T-cell (primary cell): Measurements from ENCODE around the gene FBXO48. TPM values are rescaled to one million over a fixed set of nuclear protein-coding genes. Genes with fewer than 3 reads are reported as not detected.

Experiments used
- ATAC-seq, 4 experiments: fragments of 200-7000 bp in 3 of 4; fragments of 150-1000 bp in 1 of 4; cut with Tn5 transposase; replicated peaks in 1 of 4; 1 replicate in 3 of 4; 2 replicates in 1 of 4; pipeline ENCODE4 v1.10.0; 2021; ENCODE audit warnings: moderate library complexity in 3 of 4, mild to moderate bottlenecking in 2 of 4, moderate number of reproducible peaks in 1 of 4
- CTCF ChIA-PET, 2 donors: fragments of 300-600 bp; sonication (Branson Sonifier 250); formaldehyde crosslinking; loops; one replicate each; lab custom pipeline; 2022; ENCODE audit warnings: antibody characterized with exemption in 2 of 2; lab: Charles Lee
- POLR2A ChIA-PET, 2 donors: fragments of 300-600 bp; sonication (Branson Sonifier 250); formaldehyde crosslinking; loops; one replicate each; lab custom pipeline; 2022; ENCODE audit warnings: antibody characterized with exemption in 2 of 2; lab: Charles Lee
- DNase-seq, 35 experiments: peaks; one replicate each; pipeline versions ENCODE4 v3.0.0 to v3.0.0-alpha.2; 2013 to 2023
- H3K27ac ChIP-seq: one replicate; pipeline ENCODE4 v1.5.1; 2013; ENCODE audit warnings: low read length
- H3K27me3 ChIP-seq, 2 experiments: replicated peaks in 1 of 2; 1 replicate in 1 of 2; 2 replicates in 1 of 2; pipeline versions ENCODE4 v1.6.1 to v1.7.0; 2013; ENCODE audit warnings: low read length in 1 of 2, mixed read lengths in 1 of 2; ENCODE audit not compliant: control insufficient read depth in 2 of 2, insufficient read depth in 2 of 2; ENCODE audit errors: extremely low read depth in 1 of 2
- H3K36me3 ChIP-seq, 2 donors: 1 replicate in 1 of 2; 2 replicates in 1 of 2; pipeline versions ENCODE4 v1.6.1 to v1.7.0; 2013; ENCODE audit warnings: low read length in 1 of 2; ENCODE audit not compliant: control insufficient read depth in 2 of 2, insufficient read depth in 1 of 2; ENCODE audit errors: extremely low read depth in 1 of 2
- H3K4me1 ChIP-seq, 2 experiments: 1 replicate in 1 of 2; 2 replicates in 1 of 2; pipeline versions ENCODE4 v1.6.1 to v1.7.0; 2013; ENCODE audit warnings: low read length in 2 of 2, mixed read lengths in 1 of 2; ENCODE audit not compliant: insufficient read depth in 2 of 2, control insufficient read depth in 1 of 2; ENCODE audit errors: extremely low read depth in 1 of 2
- H3K4me3 ChIP-seq, 2 donors: 1 replicate in 1 of 2; 2 replicates in 1 of 2; pipeline versions ENCODE4 v1.5.1 to v1.7.0; 2013; ENCODE audit warnings: mild to moderate bottlenecking in 2 of 2, low read length in 1 of 2, moderate library complexity in 1 of 2; ENCODE audit not compliant: control insufficient read depth in 1 of 2; ENCODE audit errors: extremely low read depth in 1 of 2
- H3K9me3 ChIP-seq: 2 replicates; pipeline ENCODE4 v1.7.0; 2013
- H3K27ac Mint-ChIP-seq, 2 donors: one replicate each; pipeline ENCODE4 v1.8.0; 2020 to 2021; ENCODE audit warnings: mild to moderate bottlenecking in 2 of 2, mixed read lengths in 2 of 2
- H3K27me3 Mint-ChIP-seq, 2 donors: one replicate each; pipeline ENCODE4 v1.8.0; 2021 to 2022; ENCODE audit warnings: mixed read lengths in 2 of 2
- H3K36me3 Mint-ChIP-seq: one replicate; pipeline ENCODE4 v1.8.0; 2021; ENCODE audit warnings: mixed read lengths
- H3K4me1 Mint-ChIP-seq, 3 donors: one replicate each; pipeline ENCODE4 v1.8.0; 2020 to 2022; ENCODE audit warnings: mixed read lengths in 3 of 3, mild to moderate bottlenecking in 1 of 3
- H3K4me3 Mint-ChIP-seq, 3 donors: one replicate each; pipeline ENCODE4 v1.8.0; 2020 to 2022; ENCODE audit warnings: mild to moderate bottlenecking in 3 of 3, mixed read lengths in 3 of 3, moderate library complexity in 3 of 3
- H3K9me3 Mint-ChIP-seq, 3 donors: one replicate each; pipeline ENCODE4 v1.8.0; 2020 to 2022; ENCODE audit warnings: mixed read lengths in 3 of 3
- WGBS: methylation state at CpG from one replicate; pipeline ENCODE4 v1.1.5; 2013; ENCODE audit warnings: missing lambda C conversion rate; ENCODE audit not compliant: insufficient coverage; 5-methylcytosine and 5-hydroxymethylcytosine counted together
- total RNA-seq, 35 experiments: library from RNA in 6 of 35; stranded (reverse) in 6 of 35; fragments of 120-200 nt in 1 of 35; gene quantifications; one replicate each; pipeline versions ENCODE4 v1.2.1 to v1.2.4 and lab custom pipeline; 2013 to 2026

FBXO48 gene
- total RNA-seq, 5 donors from 2014 or later (not counting 1 experiment from before 2014, with no cell fraction given) = 1.8 to 4.5 (median 4.5) TPM

DNA sequence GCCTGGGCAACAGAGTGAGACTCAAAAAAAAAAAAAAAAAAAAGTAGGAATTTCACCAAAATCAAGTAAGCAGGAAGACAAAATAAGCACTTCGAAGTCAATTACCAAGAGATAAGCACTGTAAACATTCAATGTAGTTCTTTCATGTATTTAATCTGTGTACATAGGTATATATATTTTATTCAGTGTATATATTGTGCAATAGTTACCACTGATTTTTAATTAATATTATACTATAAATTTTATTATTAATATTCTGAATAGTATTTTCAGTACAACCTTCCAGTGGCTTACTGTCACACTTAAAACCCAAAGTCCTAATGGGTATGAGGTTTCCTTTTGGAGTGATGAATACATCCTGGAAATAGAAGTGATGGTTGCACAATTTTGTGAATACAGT is 9.4 kb upstream of the FBXO48 start:
- CTCF ChIA-PET = interaction anchor here in 1 of 2 donors (0.6 kb wide), 1 partner anchor 25 kb away, joined by 6 read pairs; no protein-coding TSS in a partner anchor
- Mint-ChIP-seq H3K36me3 (no peaks in the 10 kb centered on the region), H3K4me1 (no peaks in the 10 kb centered on the region), H3K27ac (no peak overlapping the region), H3K4me3 (no peak overlapping the region), H3K27me3 (no peaks in the 10 kb centered on the region), H3K9me3 (no peaks in the 10 kb centered on the region)
- Histone ChIP-seq H3K9me3 (no peaks in the 10 kb centered on the region), H3K36me3 (no peaks in the 10 kb centered on the region), H3K4me3 (no peak overlapping the region), H3K27ac (no peak overlapping the region), H3K4me1 (no peaks in the 10 kb centered on the region), H3K27me3 (no peaks in the 10 kb centered on the region)
- no peak for ATAC-seq
- no peak for DNase-seq
- POLR2A ChIA-PET = no interaction called here
- no CpG with 5 or more reads among the region's 1 CpG for WGBS

DNA sequence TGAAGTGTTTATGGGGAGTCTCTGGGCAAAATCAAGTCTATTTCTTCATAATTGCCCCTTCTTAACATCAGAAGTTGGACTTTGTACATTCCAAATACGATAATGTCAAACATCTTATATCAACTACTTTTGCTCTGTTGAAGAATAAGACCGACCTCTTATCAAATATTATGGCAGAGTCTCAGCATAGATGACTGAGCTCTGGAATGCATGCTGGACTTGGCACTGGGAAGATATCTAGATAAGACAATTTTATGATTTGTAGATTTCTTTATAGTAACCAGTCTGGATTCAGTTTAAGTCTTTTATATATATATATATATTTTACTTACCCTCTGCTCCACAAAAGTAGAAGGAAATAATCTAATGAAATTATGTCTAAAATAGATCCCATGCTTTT is 8.5 kb upstream of the FBXO48 start:
- H3K9me3 Mint-ChIP-seq = no peaks in the 10 kb centered on the region
- no peak overlapping the region for H3K4me3 Mint-ChIP-seq
- POLR2A ChIA-PET = no interaction called here
- no peaks in the 10 kb centered on the region for H3K36me3 Mint-ChIP-seq
- no peak overlapping the region for H3K4me3 ChIP-seq
- ATAC-seq (no peak), DNase-seq (no peak)
- H3K27ac Mint-ChIP-seq = no peak overlapping the region
- no peaks in the 10 kb centered on the region for H3K9me3 ChIP-seq
- no peaks in the 10 kb centered on the region for H3K27me3 Mint-ChIP-seq
- CTCF ChIA-PET = interaction anchor here in 1 of 2 donors (0.6 to 2.0 kb wide), 2 partner anchors 11 to 26 kb away, joined by 6 to 9 read pairs; no protein-coding TSS in a partner anchor
- WGBS = no CpG with 5 or more reads among the region's 2 CpGs
- no peaks in the 10 kb centered on the region for H3K36me3 ChIP-seq
- no peaks in the 10 kb centered on the region for H3K4me1 Mint-ChIP-seq
- H3K4me1 ChIP-seq = no peaks in the 10 kb centered on the region
- no peaks in the 10 kb centered on the region for H3K27me3 ChIP-seq
- no peak overlapping the region for H3K27ac ChIP-seq

DNA sequence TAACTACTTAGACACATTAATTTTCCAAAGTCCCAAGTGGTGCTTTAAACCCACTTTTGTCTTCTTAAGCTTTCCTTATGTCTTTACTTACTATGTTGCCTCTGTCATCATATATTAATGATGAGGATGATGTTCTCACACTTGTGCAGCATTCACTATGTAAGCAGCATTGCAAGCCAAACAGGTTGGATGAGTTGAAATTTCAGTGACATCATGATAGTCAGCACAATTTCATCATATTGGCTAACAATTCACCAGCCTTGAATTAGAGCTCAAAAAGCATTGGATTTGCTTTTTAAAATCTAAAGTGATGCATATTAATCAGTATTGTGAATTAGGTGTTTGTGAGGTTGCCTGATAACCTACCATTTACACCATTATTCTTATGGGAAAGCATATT is 8.0 kb upstream of the FBXO48 start:
- no peaks in the 10 kb centered on the region for H3K36me3 Mint-ChIP-seq
- Histone ChIP-seq H3K9me3 (no peaks in the 10 kb centered on the region), H3K4me3 (no peak overlapping the region), H3K36me3 (no peaks in the 10 kb centered on the region), H3K4me1 (no peaks in the 10 kb centered on the region), H3K27me3 (no peaks in the 10 kb centered on the region), H3K27ac (no peak overlapping the region)
- ChIA-PET CTCF (interaction anchor here in 1 of 2 donors (2.0 kb wide), 1 partner anchor 11 kb away, joined by 9 read pairs; no protein-coding TSS in a partner anchor), POLR2A (no interaction called here)
- ATAC-seq (no peak), DNase-seq (no peak)
- H3K27me3 Mint-ChIP-seq = no peaks in the 10 kb centered on the region
- no peaks in the 10 kb centered on the region for H3K9me3 Mint-ChIP-seq
- no peak overlapping the region for H3K27ac Mint-ChIP-seq
- no peak overlapping the region for H3K4me3 Mint-ChIP-seq
- H3K4me1 Mint-ChIP-seq = peaks cover 0 to 1% (median under 1%) of the 10 kb centered on the region in 3 donors

DNA sequence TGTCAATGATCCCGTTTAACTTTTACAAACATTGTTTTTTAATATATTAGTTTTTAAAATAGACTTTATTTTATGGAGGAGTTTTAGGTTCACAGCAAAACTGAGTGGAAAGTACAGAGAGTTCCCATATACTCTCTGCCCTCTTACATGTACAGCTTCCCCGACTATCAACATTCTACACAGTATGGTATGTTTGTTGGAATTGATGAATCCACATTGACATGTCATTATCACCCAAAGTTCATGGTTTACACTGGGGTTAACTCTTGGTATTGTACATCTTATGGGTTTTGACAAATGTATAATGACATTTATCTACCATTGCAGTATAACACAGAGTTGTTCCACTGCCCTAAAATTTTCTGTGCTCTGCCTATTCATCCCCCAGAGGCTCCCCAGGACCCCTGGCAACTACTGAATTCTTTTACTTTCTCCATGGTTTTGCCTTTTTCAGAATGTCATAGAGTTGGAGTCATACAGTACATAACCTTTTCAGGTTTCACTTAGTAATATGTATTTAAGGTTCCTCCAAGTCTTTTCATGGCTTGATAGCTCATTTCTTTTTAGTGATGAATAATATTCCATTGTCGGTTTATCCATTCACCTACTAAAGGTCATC is 5.8 kb upstream of the FBXO48 start:
- H3K27me3 Mint-ChIP-seq = no peaks in the 10 kb centered on the region
- CTCF ChIA-PET = interaction anchor here in 1 of 2 donors (0.5 to 1.4 kb wide), 4 partner anchors 9 to 337 kb away, joined by 3 to 4 read pairs (median 3); no protein-coding TSS in a partner anchor
- no peak for ATAC-seq

DNA sequence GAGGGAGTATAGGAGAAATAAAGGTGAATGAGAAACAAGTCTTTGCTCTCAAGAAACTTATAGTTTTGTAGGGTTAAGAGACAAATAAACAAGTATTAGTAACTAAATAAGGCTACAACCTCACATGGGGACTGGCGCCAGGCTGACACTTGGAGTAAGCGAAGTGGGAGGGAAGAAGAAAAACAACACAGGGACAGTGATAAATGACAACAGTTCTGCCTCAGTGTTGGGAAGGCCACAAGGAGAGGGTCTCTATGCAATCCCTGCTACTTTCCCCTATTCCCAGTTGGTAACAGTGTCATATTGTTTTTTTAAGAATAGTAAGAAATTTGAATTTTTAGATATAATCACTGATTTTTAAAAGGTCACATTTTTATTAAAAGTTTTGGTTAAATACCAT is 4.3 kb upstream of the FBXO48 start:
- Histone ChIP-seq H3K4me1 (peaks cover 8 to 10% of the 10 kb centered on the region in 2 experiments), H3K36me3 (no peaks in the 10 kb centered on the region), H3K4me3 (no peak overlapping the region), H3K9me3 (no peaks in the 10 kb centered on the region), H3K27me3 (no peaks in the 10 kb centered on the region), H3K27ac (no peak overlapping the region)
- Mint-ChIP-seq H3K4me3 (no peak overlapping the region), H3K36me3 (no peaks in the 10 kb centered on the region), H3K27me3 (no peaks in the 10 kb centered on the region), H3K4me1 (peaks cover 19 to 26% (median 23%) of the 10 kb centered on the region in 3 donors), H3K27ac (no peak overlapping the region), H3K9me3 (no peaks in the 10 kb centered on the region)
- ATAC-seq (no peak), DNase-seq (no peak)
- POLR2A ChIA-PET = no interaction called here
- no CpG with 5 or more reads among the region's 2 CpGs for WGBS
- CTCF ChIA-PET = no interaction called here

More for the DNA sequence above, 5.8 kb upstream of the FBXO48 start:
- peaks cover 16 to 19% (median 16%) of the 10 kb centered on the region in 3 donors for H3K4me1 Mint-ChIP-seq
- no peak overlapping the region for H3K4me3 Mint-ChIP-seq
- Histone ChIP-seq H3K27me3 (no peaks in the 10 kb centered on the region), H3K4me3 (no peak overlapping the region), H3K9me3 (no peaks in the 10 kb centered on the region), H3K27ac (no peak overlapping the region), H3K4me1 (peaks cover under 1 to 6% of the 10 kb centered on the region in 2 experiments), H3K36me3 (no peaks in the 10 kb centered on the region)
- H3K27ac Mint-ChIP-seq = no peak overlapping the region
- DNase-seq = no peak
- POLR2A ChIA-PET = no interaction called here
- no peaks in the 10 kb centered on the region for H3K9me3 Mint-ChIP-seq
- H3K36me3 Mint-ChIP-seq = no peaks in the 10 kb centered on the region
- no CpG with 5 or more reads among the region's 3 CpGs for WGBS

DNA sequence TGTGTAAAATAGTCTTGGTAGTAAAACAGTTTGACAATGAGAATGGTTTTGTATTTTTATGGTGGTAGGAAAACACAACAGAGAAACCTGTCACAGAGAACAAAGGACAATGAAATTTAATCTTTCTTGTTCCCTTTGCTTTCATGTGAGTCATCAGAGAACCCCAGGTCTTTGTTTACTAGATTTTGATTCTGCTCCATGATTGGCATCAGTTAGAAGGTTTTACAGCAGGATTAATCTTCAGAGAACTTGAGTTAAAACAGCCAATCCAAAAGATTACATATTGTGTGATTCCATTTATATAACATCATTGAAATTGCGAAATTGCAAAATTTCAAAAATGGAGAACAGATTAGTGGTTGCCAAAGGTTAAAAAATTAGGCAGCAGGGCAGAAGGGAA is 2.8 kb upstream of the FBXO48 start:
- 100% methylated on average over 1 of the region's 1 CpG for WGBS
- Mint-ChIP-seq H3K4me3 (no peak overlapping the region), H3K4me1 (peaks cover 31 to 39% (median 32%) of the 10 kb centered on the region in 3 donors), H3K27me3 (no peaks in the 10 kb centered on the region), H3K27ac (no peak overlapping the region), H3K36me3 (no peaks in the 10 kb centered on the region), H3K9me3 (no peaks in the 10 kb centered on the region)
- H3K27me3 ChIP-seq = no peaks in the 10 kb centered on the region
- peaks cover 17 to 19% of the 10 kb centered on the region in 2 experiments for H3K4me1 ChIP-seq
- POLR2A ChIA-PET = no interaction called here
- CTCF ChIA-PET = no interaction called here
- ATAC-seq (no peak), DNase-seq (no peak)
- H3K4me3 ChIP-seq = no peak overlapping the region
- no peaks in the 10 kb centered on the region for H3K9me3 ChIP-seq
- no peak overlapping the region for H3K27ac ChIP-seq
- H3K36me3 ChIP-seq = no peaks in the 10 kb centered on the region
